LNCAP (cell line): ENCODE measurements around the gene HDAC4.

Source experiments
- CTCF ChIP-seq: fragments of 450-650 bp; IDR thresholded peaks from 2 replicates; pipeline ENCODE4 v1.5.1; 2017; ENCODE audit warnings: mild to moderate bottlenecking

HDAC4 gene

GRCh38 chr2:239049421-239050251 lies 351.2 kb downstream of the HDAC4 start:
- TF ChIP-seq CTCF = no peak

GRCh38 chr2:239048736-239049135 lies 352.1 kb downstream of the HDAC4 start:
- no peak for TF ChIP-seq CTCF

- TF ChIP-seq CTCF = no peak
Measured at GRCh38 chr2:239047861-239048260, 353.0 kb downstream of the HDAC4 start.

GRCh38 chr2:239047420-239047819 lies 353.4 kb downstream of the HDAC4 start:
- TF ChIP-seq CTCF = no peak

- no peak for TF ChIP-seq CTCF
Measured at GRCh38 chr2:239046822-239047221, 354.0 kb downstream of the HDAC4 start.

- TF ChIP-seq CTCF = no peak
Measured at GRCh38 chr2:239044336-239044735, 356.5 kb downstream of the HDAC4 start.

GRCh38 chr2:239043326-239043725 lies 357.5 kb downstream of the HDAC4 start:
- no peak for TF ChIP-seq CTCF
